GM18873 (cell line): ENCODE measurements around the gene SLC23A2.
"Not testable (repeated sequence)": the region's sequence is repeated elsewhere in the genome, so short reads cannot be mapped to it uniquely, and the experiment has no call there.

Experiments used
- ATAC-seq: cut with Tn5 transposase; IDR thresholded peaks from one replicate; pipeline ENCODE4 v1.9.1; 2021; ENCODE audit warnings: mild to moderate bottlenecking, moderate library complexity, moderate number of reproducible peaks; ENCODE audit not compliant: unreplicated experiment, low FRiP score

The SLC23A2 gene

DNA sequence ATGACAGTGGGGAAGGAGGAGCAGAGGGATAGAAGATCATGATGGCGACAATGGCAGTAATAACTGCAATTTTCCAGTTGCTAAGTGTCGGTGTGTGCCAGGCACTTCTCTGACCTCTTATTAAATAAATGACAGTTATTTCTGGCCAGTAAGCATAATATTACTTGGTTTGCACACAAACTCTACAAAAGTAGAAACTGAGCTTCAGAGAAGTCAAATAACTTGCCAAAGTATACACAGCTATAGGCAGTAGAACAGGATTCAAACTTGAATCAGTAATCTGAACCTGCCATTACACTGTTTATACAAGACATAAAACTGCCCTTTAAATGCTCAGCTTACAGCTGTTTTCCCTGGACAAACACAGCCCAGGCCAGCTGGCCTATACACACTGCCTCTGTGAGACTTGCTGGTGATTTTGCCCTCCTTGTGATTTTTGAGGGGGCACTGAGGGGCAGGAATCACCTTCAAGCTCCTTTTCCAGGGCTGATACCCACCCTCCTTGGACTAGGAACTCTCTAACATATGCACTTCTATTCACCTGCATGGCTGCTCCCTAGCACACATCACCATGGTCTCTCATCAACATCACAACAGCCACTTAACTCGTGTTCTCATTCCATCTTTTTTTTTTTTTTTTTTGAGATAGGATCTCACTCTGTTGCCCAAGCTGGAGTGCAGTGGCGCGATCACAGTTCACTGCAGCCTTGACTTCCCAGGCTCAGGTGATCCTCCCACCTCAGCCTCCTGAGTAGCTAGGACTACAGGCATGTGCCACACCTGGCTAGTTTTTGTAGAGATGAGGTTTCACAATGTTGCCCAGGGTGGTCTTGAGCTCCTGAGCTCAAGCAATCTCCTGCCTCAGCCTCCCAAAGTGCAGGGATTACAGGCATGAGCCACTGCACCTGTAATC is 63.6 kb downstream of the SLC23A2 start:
- ATAC-seq: no peak

DNA sequence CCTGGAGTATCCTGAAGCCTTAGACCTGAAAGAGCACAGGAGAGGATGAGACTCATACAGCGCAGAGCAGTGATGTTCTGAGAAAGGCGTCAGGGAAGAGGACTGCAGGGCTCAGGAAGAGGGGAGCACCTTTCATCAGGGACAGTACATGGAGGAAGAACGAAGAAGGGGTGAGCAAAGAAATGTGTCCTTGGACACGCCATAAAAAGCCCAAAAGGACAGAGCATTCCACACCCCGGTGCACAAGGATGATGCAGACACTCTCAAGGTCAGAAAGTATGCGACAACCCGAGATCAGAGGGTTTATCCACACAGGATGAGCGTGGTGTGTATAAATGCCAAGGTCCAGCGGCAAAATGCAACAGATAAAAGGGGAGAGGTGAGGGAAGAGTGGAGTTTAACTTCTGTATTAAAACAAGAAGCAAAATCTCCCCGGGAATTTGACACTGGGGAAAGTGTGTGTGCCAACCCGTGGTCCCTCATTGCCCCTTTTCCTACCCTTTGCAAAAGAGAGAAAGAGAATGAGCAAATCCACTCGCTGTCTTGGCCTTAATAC is 64.4 kb downstream of the SLC23A2 start:
- no peak for ATAC-seq

DNA sequence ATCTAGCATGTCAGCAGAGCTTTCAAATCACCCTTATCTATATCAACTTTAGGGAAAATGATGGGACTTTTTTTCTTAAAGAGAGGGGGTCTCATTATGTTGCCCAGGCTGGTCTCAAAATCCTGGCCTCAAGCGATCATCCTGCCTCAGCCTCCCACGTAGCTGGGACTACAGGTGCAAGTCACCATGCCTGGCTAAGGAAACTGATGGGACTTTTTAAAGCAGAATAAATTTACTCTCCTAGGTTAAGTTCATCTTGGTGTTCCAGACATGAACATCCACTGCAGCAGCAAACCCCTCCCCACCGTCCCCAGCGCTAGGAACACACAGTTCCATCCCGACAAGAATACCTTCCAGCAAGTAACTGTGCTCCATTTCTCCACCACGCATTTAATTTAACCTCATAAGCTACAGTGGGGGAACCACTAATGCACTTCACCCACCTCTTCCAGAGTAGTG is 64.9 kb downstream of the SLC23A2 start:
- ATAC-seq: no peak

DNA sequence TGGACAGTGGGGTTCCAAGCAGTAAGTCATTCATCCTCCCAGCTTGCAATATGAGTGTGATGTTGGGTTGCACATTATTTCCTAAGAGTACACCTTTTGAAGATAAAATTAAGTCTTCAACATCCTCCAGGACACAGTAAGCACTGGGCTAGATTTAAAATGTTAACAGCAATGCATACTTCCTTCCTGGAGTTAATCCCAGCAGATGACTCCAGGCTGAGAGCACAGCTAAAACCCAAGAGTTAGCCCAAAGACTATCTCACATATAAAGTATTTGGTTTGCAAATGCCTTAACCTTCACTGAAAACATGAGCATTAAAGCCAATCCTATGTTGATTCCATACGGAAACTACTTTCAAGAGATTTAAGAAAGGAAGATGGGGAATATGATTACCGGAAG is 69.2 kb downstream of the SLC23A2 start:
- no peak for ATAC-seq

DNA sequence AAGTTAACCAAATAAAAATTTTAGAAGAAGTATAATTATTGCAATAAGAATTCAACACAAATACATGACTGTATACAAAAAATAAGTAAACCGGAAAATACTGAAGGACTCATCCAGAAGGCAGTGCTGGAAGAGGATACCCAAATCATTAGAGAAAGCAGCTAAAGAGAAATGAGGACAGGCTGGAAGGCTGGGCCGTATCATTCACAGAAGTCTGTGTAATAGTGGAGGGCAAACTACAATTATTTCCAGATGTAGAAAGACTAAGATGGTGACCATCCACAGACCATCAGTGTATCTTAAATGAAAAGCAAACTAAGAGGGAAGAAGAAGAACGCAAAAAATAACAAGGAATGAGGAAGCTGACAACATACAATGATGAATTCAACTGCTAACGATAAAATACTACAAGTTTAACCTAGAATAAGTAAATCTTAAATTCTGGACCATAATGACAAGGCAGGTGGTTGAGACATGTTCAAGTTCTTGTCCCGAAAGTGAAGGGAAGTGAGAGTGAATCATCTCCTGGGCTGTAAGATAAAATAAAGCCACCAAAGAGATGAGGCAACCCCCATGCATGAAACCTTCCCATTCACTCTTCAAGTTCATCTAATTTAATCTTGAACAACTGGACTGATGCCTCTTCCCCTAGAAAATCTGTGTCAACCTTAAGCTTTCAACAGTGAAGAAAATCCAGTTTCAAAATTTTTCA is 71.5 kb downstream of the SLC23A2 start:
- ATAC-seq: no peak

DNA sequence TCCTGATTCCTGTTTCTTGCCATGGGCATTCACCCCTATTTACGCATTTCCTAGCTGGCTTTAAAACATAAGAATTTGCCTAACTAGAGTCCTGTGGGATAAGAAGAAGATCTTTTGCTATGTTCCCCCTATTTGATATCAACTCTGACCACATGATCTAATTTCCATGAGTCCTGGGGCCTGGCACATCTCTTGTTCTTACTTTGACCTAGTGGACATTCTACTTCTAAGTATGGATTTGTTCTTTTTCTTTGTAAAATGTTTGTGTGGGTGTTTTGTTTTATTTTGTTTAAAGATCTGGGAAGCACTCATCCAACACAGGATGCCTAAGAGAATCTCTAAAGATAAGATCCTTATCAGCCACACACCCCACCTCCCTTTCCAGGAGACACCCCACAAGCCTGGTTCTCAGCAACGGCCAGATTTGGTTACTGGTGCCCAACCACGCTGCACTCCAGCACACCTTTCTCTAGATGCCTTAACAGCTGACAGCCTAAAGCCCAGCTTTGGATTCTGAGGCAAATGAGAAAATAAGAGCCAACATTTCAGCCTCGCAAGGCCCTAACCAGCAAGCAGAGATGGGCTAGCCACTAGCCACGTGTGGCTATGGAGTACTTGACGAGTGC is 74.7 kb downstream of the SLC23A2 start:
- ATAC-seq: no peak

DNA sequence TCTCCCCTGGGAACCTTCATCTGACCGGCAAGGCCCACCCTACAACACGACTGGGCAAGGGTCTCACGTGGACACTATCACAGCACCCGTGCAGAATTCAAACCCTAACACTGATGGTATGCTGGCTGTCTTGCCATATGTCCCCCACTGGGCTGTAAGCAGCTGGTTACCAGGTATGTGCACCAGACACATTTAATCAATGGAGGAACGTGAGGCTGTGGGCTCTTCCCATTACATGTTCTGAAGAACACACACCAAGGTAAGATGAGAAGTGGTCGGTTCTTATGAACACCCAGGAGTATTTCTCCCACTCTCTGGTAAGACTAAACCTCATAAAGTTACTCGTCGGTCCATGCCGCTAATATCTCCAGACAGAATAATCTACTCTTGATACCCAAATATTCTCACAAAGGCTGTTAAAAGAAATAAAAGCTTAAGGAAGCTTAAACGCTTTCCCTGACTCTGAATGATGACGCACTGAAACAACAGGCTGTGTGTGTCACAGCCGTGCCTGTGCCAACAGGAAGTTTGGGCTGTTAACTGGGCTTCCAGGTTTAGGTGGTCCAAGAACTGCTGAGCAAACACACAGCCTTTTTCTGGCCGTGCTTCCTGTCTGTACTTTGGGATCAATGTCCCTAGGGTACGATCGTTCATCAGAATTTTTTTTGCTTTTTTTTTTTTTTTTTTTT is 75.3 kb downstream of the SLC23A2 start:
- ATAC-seq: no peak

DNA sequence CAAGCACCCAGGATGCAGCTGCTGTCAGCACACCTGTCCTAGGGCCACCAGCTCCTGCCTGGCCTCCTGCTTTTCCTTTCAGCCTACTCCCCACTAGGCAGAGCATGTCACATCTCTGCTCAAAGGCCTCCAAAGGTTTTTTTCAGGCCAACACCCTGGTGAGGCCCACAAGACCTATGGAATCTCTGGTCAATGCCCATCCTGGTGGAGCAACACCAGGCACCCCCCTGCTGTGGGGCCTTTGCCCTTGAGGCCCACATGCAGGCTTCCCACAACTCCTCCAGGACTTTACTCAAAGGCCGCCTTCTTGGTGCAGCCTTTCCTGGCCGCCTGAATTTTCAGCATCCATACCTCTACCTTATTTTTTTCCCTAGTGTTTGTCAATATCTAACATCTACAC is 76.9 kb downstream of the SLC23A2 start:
- ATAC-seq: no peak

DNA sequence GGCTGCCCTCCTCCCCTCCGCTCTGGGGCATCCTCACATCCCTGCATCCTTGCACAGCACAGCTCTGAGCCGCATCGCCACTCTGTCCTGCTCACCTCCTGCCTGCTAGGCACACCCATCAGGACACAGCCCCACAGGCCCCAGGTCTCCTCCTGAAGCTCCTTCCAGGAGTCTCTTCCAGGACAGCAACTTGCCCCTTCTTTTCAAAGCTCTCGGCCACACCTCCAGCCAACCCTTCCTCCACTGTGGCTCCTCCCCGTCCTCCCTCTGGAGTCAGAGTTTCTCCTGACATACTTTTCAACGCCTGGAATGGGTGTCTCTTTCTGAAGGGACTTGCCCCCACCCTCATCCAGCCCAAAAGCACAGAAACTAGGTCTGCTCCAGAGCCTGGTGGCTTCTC is 77.3 kb downstream of the SLC23A2 start:
- ATAC-seq: no peak

DNA sequence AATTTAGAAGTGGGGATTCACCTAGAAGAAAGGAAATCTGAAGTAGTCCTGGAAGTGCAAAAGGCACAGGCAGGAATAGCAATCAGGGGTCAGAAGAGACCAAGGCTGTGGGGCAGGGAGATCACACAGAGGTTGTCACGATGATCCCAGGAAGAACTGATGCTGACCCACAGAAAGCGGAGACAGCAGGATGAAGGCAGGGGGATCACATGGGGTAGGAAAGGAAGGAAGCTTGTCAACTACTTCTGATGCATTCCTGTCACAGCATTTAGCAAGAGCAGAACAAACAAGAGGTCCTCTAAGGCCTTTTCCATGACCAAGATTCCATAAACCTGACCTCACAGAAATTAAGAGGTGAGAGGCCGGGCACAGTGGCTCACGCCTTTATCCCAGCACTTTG is 79.1 kb downstream of the SLC23A2 start:
- ATAC-seq: no peak

DNA sequence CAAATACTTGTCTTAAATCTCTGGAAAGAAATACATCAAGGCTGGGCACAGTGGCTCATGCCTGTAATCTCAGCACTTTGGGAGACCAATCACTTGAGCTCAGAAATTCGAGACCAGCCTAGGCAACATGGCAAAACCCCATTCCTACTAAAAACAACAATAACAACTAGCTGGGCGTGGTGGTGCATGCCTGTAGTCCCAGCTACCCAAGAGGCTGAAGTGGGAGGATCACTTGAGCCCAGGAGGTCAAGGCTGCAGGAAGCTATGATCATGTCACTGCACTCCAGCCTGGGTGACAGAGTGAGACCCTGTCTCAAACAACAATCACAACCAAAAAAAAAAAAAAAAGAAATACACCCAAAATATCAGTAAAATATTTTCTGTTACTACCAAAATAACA is 80.0 kb downstream of the SLC23A2 start:
- not testable (repeated sequence) for ATAC-seq

DNA sequence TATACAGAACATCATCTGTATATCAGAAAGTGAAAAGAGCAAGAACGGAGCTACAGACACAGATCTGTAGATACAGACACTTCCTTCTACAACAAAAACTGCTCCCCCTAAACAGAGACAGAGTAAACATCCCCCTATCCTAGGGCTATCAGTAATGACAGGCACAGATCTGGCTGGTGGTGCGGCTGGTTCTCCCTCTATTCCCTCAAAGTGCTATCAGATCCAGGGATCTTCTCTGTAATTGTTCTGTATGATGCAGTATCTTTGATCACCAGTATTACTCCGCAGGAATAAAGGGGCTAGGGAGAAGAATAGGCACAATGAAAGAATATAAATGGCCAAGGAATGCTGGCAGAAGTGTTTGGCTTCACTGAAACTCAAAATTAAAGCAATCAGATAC is 80.7 kb downstream of the SLC23A2 start:
- ATAC-seq: no peak

DNA sequence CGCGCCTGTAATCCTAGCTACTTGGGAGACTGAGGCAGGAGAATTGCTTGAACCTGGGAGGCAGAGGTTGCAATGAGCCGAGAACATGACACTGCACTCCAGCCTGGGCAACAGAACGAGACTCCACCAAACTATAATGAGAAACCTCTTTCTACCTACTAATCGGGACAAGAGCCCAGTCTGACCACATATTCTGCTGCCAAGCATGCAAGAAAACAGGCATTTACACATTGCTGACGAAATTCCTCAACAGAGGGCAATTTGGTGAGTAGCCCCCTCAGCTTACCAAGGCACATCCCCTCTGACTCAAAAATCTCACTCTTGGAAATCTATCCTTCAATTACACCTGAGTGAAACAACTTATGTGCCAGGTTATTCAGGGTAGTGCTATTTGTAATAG is 81.2 kb downstream of the SLC23A2 start:
- ATAC-seq: no peak

DNA sequence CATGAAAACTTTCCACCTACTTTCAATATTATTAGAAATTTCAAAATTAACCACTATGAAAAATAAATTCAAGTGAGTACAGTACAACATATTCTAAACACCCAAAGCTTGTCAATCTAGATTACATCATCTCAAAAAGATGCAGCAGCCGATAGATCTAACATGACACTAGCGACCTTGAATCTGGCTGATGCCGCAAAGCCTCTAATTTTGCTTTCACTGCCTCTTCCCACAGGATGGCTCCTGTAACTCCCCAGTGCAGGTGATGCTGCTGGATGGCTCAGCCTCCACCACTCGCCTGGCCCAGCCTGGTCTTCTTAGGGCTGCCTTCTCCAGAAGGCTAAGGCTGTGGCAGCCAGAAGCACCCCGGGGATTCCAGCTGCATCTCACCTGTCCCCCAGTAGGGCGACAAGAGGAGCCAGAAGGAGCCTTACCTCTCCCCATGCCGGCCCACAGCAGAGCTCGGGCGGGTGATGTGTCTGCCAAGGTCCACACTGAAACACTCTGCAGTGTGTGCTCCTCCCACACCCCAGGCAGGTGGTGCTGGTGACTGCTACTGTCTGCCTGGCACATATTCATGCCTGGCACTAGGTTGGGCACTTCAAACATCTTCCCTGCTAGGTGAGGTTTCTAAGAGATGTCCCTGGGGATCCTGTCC is 82.1 kb downstream of the SLC23A2 start:
- no peak for ATAC-seq

DNA sequence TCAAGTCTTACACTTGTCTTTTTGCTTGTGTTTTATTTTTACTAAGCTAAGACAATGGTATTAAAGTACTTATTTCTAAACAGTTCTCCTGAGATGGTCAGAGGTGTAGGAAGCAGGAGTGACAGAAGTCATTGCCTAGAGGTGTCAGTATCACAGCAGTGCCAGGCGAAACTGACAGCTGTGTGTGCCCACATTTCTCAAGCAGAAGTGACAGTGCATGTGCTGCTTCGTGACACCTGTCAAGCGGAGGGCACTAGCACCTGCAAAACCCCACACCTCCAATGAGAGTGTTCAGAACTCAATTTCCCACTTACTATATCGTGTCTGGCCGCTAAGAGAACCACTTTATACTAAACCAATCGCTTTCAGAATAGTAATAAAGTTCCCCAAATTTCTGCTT is 82.8 kb downstream of the SLC23A2 start:
- ATAC-seq: no peak

DNA sequence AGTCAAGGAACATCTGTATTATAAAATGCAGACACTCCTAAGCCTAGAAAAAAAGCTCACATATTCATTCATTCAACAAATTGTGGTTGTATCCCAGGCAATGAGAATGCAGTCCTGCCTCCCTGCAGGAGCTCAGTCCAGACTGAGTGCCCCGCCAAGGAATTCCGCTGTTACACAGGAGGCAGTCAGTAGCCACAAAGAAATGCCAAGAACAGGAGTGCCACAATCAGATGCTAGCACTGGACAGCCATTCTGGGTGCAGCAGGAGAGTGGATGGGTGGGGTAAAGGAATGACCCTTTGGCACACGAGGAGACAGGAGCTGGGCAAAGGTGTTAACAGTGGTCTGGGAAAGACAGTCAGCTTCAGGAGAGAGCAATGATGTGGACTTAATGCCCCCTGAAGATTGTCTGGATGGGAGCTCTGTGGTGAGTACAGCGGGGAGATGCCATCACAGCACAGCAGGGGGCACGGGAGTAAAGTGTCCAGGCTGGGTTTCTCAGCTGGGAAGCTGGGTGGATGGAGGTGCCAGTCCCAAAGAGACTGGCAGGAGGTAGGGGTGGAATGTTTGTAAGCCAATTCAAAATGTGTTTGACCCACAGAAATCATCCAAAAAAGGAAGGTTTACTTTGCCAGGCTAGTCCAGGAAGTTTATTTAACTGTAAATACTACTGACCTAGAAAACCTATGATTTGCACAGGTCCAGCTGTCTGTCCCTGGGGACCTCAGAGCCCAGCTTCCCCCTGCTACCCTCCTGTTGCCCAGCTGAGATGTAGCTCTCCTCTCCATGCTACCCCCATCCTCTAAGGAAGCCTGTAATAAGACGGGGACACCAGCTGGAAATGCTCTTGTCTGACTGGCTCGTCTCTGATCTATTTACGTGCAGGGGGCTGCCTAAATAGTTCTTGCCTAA is 84.1 kb downstream of the SLC23A2 start:
- no peak for ATAC-seq

DNA sequence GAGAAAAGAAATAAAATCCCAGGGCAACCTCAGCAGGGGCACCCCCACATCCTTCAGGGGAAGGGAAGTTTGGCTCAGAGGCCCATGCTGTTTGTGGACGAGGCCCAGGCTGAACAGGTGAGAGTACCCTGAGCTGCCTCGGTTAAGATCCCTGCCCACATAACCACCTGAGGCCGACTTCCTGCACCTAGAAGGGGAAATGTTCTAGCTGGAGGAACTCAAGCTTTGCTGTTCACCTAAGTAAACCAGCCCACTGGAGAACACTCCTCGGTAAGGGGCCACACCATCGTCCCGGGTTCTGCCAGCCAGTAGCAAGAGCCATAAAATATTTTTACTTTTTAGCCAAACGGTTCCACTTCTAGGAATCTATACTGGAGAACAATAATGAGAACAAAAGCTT is 88.2 kb downstream of the SLC23A2 start:
- ATAC-seq: no peak

DNA sequence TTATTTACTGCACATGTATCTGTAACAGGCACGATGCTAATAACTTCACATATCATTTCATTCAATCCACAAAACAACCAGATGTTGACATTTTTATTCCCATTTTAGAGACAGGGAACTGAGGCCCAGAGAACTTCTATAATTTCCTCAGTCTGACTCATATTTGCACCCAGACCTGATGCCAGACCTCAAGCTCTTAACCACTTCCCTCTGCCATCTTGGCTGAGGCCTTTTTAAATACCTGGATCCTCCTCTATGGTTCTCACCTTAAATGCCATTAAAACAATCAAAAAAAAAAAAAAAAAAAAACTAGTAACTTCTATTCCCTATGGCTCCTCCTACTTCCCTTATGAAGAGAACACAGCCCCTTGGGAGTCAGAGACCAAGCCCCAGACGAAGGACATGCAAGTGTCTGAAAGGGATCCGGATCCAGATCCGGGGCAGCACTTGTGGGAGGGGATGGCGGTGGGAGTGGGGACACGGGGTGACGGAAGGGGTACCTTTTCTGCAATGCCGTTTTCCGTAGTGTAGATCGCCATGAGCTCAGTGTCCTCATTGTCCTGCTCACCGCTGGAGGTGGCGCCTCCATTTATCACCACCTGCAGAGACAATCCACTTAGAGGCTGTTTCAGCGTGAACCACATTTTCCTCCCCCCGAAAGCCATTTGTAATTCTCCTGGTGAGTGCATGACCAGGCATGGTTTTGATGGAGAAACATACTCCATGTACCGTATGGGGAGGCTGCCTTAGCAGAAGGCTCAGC is 88.7 kb downstream of the SLC23A2 start:
- ATAC-seq: no peak
